K562 (cell line): ENCODE results near the gene ZNF433. TPM values are rescaled to one million over a fixed set of nuclear protein-coding genes. Genes with fewer than 3 reads are reported as not detected.

ENCODE experiments used
- ATAC-seq: fragments of 200-7000 bp; cut with Tn5 transposase; 3 replicates; pipeline ENCODE4 v1.9.1; 2020; ENCODE audit warnings: moderate library complexity
- BruUV-seq: library from RNA; stranded (reverse); fragments of 400-500 nt; replicated peaks from 2 replicates; lab custom pipeline; 2021; lab: Mats Ljungman, UMichigan
- CTCF ChIA-PET: fragments of 300-600 bp; formaldehyde crosslinking; extraction: SDS; loops from one replicate; lab custom pipeline; 2021; ENCODE audit warnings: low intra/inter-chr PET ratio; lab: Yijun Ruan, JAX
- POLR2A ChIA-PET: fragments of 300-600, 350-650 bp; sonication (Branson Sonifier 250); formaldehyde crosslinking; extraction: SDS; loops from one replicate; lab custom pipeline; 2021; ENCODE audit warnings: antibody characterized with exemption, inconsistent platforms; lab: Yijun Ruan, JAX
- DNase-seq, 4 experiments: peaks; one replicate each; pipeline versions ENCODE4 v3.0.0 to v3.0.0-alpha.2; 2011 to 2018; ENCODE audit warnings: low spot score in 3 of 4, mixed read lengths in 3 of 4; ENCODE audit errors: extremely low read depth in 1 of 4
- FAIRE-seq: peaks from 2 replicates; lab custom pipeline; 2011; peaks lifted over from hg19 to GRCh38; lab: Jason Lieb, UNC
- H2AFZ ChIP-seq: 2 replicates; pipeline ENCODE4 v1.6.0; 2011; ENCODE audit warnings: low read depth, low read length, control low read depth, inconsistent platforms
- H3K27ac ChIP-seq: fragments of 200-600 bp; 3 replicates; pipeline ENCODE4 v1.8.0; 2011; ENCODE audit warnings: low read depth, mild to moderate bottlenecking, control low read depth, inconsistent platforms, low read length, moderate library complexity, mixed read lengths; ENCODE audit errors: extremely low read depth
- H3K27me3 ChIP-seq, 2 experiments: fragments of 300-600 bp in 1 of 2; 2 replicates in 1 of 2; 3 replicates in 1 of 2; pipeline versions ENCODE4 v1.6.0 to v1.8.0; 2011; ENCODE audit warnings: inconsistent platforms in 2 of 2, low read length in 2 of 2, mild to moderate bottlenecking in 1 of 2, mixed read lengths in 1 of 2, moderate library complexity in 1 of 2; ENCODE audit not compliant: control insufficient read depth in 2 of 2, insufficient read depth in 2 of 2
- H3K36me3 ChIP-seq: fragments of 300-600 bp; 3 replicates; pipeline ENCODE4 v1.8.0; 2011; ENCODE audit warnings: mild to moderate bottlenecking, low read length, inconsistent platforms; ENCODE audit not compliant: control insufficient read depth, insufficient read depth
- H3K4me1 ChIP-seq, 2 experiments: fragments of 200-600 bp in 1 of 2; replicated peaks in 1 of 2; 2 replicates in 1 of 2; 3 replicates in 1 of 2; pipeline versions ENCODE4 v1.5.1 to v1.8.0; 2011; ENCODE audit warnings: inconsistent platforms in 2 of 2, low read length in 2 of 2, mild to moderate bottlenecking in 1 of 2, mixed read lengths in 1 of 2, moderate library complexity in 1 of 2; ENCODE audit not compliant: control insufficient read depth in 2 of 2, insufficient read depth in 2 of 2
- H3K4me2 ChIP-seq: 2 replicates; pipeline ENCODE4 v1.6.1; 2011; ENCODE audit warnings: low read length, control low read depth, inconsistent platforms, mixed read lengths; ENCODE audit not compliant: insufficient read depth
- H3K4me3 ChIP-seq: fragments of 200-600 bp; sonication (generic), shearing (Covaris generic); 2 replicates; pipeline ENCODE4 v1.5.1; 2016; ENCODE audit warnings: control low read depth, inconsistent platforms
- H3K79me2 ChIP-seq: fragments of 200-600 bp; 3 replicates; pipeline ENCODE4 v1.8.0; 2011; ENCODE audit warnings: low read length, inconsistent platforms; ENCODE audit not compliant: control insufficient read depth, insufficient read depth
- H3K9ac ChIP-seq, 2 experiments: 2 replicates each; pipeline versions ENCODE4 v1.6.0 to v1.6.1; 2011; ENCODE audit warnings: low read depth in 2 of 2, low read length in 2 of 2, control low read depth in 1 of 2, inconsistent platforms in 1 of 2, mild to moderate bottlenecking in 1 of 2, mixed read lengths in 1 of 2; ENCODE audit not compliant: insufficient read depth in 1 of 2
- H3K9me1 ChIP-seq: one replicate; pipeline ENCODE4 v1.6.0; 2011; ENCODE audit warnings: inconsistent platforms, mild to moderate bottlenecking, low read length, moderate library complexity; ENCODE audit not compliant: control insufficient read depth, insufficient read depth
- H3K9me3 ChIP-seq: replicated peaks from 2 replicates; pipeline ENCODE4 v1.5.1; 2011; ENCODE audit warnings: low read depth, low read length, inconsistent platforms; ENCODE audit not compliant: control insufficient read depth, insufficient read depth
- H4K20me1 ChIP-seq: replicated peaks from 2 replicates; pipeline ENCODE4 v1.6.1; 2011; ENCODE audit warnings: low read length, inconsistent platforms, mixed read lengths; ENCODE audit not compliant: control insufficient read depth, insufficient read depth
- ADNP ChIP-seq: fragments of 200-800 bp; sonication (Bioruptor generic); IDR thresholded peaks from 2 replicates; pipeline ENCODE4 v1.6.1; 2016; ENCODE audit warnings: missing genetic modification characterization, missing compliant biosample characterization
- DNMT1 ChIP-seq: fragments of 450-650 bp; IDR thresholded peaks from 2 replicates; pipeline ENCODE4 v1.6.1; 2016; ENCODE audit warnings: antibody characterized with exemption, mild to moderate bottlenecking
- GABPB2 ChIP-seq: fragments of 250-450 bp; sonication (Bioruptor Pico); conservative IDR thresholded peaks from 2 replicates; pipeline ENCODE4 v1.5.1; 2021; ENCODE audit warnings: mild to moderate bottlenecking
- GTF2E2 ChIP-seq: fragments of 200-800 bp; sonication (Bioruptor generic); IDR thresholded peaks from 2 replicates; pipeline ENCODE4 v1.6.1; 2016; ENCODE audit warnings: missing genetic modification characterization, missing compliant biosample characterization
- IRF2 ChIP-seq: sonication (generic); formaldehyde crosslinking; IDR thresholded peaks from 2 replicates; pipeline ENCODE4 v1.8.1; 2022; ENCODE audit warnings: mild to moderate bottlenecking, missing genetic modification reagents
- KAT7 ChIP-seq: sonication (generic); formaldehyde crosslinking; IDR thresholded peaks from 2 replicates; pipeline ENCODE4 v1.8.0; 2022; ENCODE audit warnings: missing genetic modification reagents, mild to moderate bottlenecking, borderline replicate concordance
- KHSRP ChIP-seq: fragments of 450-650 bp; IDR thresholded peaks from 2 replicates; pipeline ENCODE4 v1.6.1; 2017
- MAFG ChIP-seq: fragments of 450-650 bp; conservative IDR thresholded peaks from 2 replicates; pipeline ENCODE4 v1.6.1; 2016; ENCODE audit warnings: missing genetic modification characterization, missing compliant biosample characterization
- MYNN ChIP-seq, 2 experiments: sonication (generic); formaldehyde crosslinking in 1 of 2; IDR thresholded peaks; 2 replicates each; pipeline versions ENCODE4 v1.5.0 to v1.6.1; 2016 to 2020; ENCODE audit warnings: antibody characterized with exemption in 1 of 2, missing genetic modification reagents in 1 of 2
- PHF8 ChIP-seq: fragments of 200-600 bp; sonication (generic); IDR thresholded peaks from 2 replicates; pipeline ENCODE4 v1.6.1; 2012; ENCODE audit warnings: mixed run types, mild to moderate bottlenecking, inconsistent platforms, low read length, moderate library complexity, borderline replicate concordance
- PHTF2 ChIP-seq: fragments of 250-450 bp; sonication (Bioruptor Pico); IDR thresholded peaks from 2 replicates; pipeline ENCODE4 v1.5.0; 2021; ENCODE audit warnings: mild to moderate bottlenecking
- SAFB ChIP-seq: fragments of 200-400 bp; formaldehyde crosslinking; IDR thresholded peaks from 2 replicates; pipeline ENCODE4 v1.6.1; 2017; ENCODE audit warnings: low read depth, low read length, borderline replicate concordance
- SRSF9 ChIP-seq: fragments of 200-400 bp; formaldehyde crosslinking; IDR thresholded peaks from 2 replicates; pipeline ENCODE4 v1.6.1; 2017; ENCODE audit warnings: low read depth, low read length, borderline replicate concordance
- ZBTB49 ChIP-seq: sonication (generic); formaldehyde crosslinking; IDR thresholded peaks from 2 replicates; pipeline ENCODE4 v1.8.0; 2022; ENCODE audit warnings: missing genetic modification reagents, mild to moderate bottlenecking, borderline replicate concordance
- ZFX ChIP-seq: sonication (generic); formaldehyde crosslinking; IDR thresholded peaks from 2 replicates; pipeline ENCODE4 v1.8.0; 2022; ENCODE audit warnings: mild to moderate bottlenecking, missing genetic modification reagents, moderate library complexity
- ZNF354B ChIP-seq: fragments of 250-450 bp; sonication (Bioruptor Pico); IDR thresholded peaks from 2 replicates; pipeline ENCODE4 v1.4.0; 2020
- WGBS: fragments of 100-300 bp; shearing (Covaris generic); methylation state at CpG from one replicate; pipeline ENCODE4 v1.1.6; 2016; ENCODE audit warnings: low coverage, mixed read lengths; ENCODE audit not compliant: insufficient coverage; ENCODE audit errors: missing lambda C conversion rate; 5-methylcytosine and 5-hydroxymethylcytosine counted together
- in situ Hi-C: fragments of 300-500 bp; cut with MboI; formaldehyde crosslinking; loops from 4 replicates; pipeline ENCODE4 v1.15.0; 2018; ENCODE audit warnings: inconsistent platforms, mixed read lengths
- intact Hi-C: fragments of 100-400 bp; cut with micrococcal nuclease; formaldehyde crosslinking; loops from 2 replicates; pipeline ENCODE4 v1.14.2; 2022
- polyA plus RNA-seq, 8 experiments: library from polyadenylated mRNA; depleted of rRNA in 4 of 8; stranded (reverse) in 5 of 8; unstranded in 3 of 8; fragments of >200 nt; fragmentation: Nextera tagmentation in 2 of 8; fragmentation: Illumina TruSeq in 1 of 8; extraction: Ambion mirVana in 2 of 8; extraction: Trizol in 1 of 8; gene quantifications; 2 replicates each; pipeline versions ENCODE4 v1.2.1 to v1.2.3, GENCODE V29; 2011 to 2014; ENCODE audit warnings: inconsistent platforms in 1 of 8, missing spikeins in 1 of 8
- total RNA-seq, 7 experiments: library from RNA; depleted of rRNA in 6 of 7; stranded (reverse); fragments of >200 nt in 6 of 7; fragmentation: Illumina TruSeq in 2 of 7; extraction: Trizol in 2 of 7; gene quantifications; 2 replicates each; pipeline versions ENCODE4 v1.2.1 to v1.2.3, GENCODE V29; 2011 to 2021; ENCODE audit warnings: low replicate concordance in 1 of 7
- TF ChIP-seq, protein P1 (sequence below): fragments of 450-650 bp; IDR thresholded peaks from 2 replicates; pipeline ENCODE4 v1.6.1; 2018; ENCODE audit warnings: mild to moderate bottlenecking, low read depth; ENCODE audit not compliant: partially characterized antibody

Gene ZNF433
- total and polyA plus RNA-seq, 9 of the 15 experiments (the other 6 are each of a cell fraction or from before 2014, with no cell fraction given) = 2.0 to 4.1 (median 2.9) TPM

- TF ChIP-seq MAFG = no peak
- no peak for TF ChIP-seq GABPB2 (CRISPR knock-in tag)
- no peak for TF ChIP-seq SRSF9
These were observed 64.4 kb downstream of the ZNF433 start (continued) for GRCh38 chr19:11971041-11971440.

GRCh38 chr19:11970174-11970573 lies 65.3 kb downstream of the ZNF433 start:
- H3K4me3 ChIP-seq = no peak overlapping the region
- intact Hi-C loops = no loop called here
- ATAC-seq (no peak), FAIRE-seq (no peak), DNase-seq (no peak)
- BruUV-seq = no TSS peak
- H3K4me2 ChIP-seq = no peak overlapping the region
- H3K9me3 ChIP-seq = no peaks in the 10 kb centered on the region
- H3K4me1 ChIP-seq = peaks cover 0 to 3% of the 10 kb centered on the region in 2 experiments; a peak in 2 of 5 replicates
- H4K20me1 ChIP-seq = no peaks in the 10 kb centered on the region
- ChIA-PET CTCF (no interaction called here), POLR2A (no interaction called here)
- 0% methylated on average over 1 of the region's 1 CpG for WGBS
- no peaks in the 10 kb centered on the region for H3K9me1 ChIP-seq
- no peak overlapping the region for H3K9ac ChIP-seq
- H3K27me3 ChIP-seq = no peaks in the 10 kb centered on the region
- no peak for TF ChIP-seq SRSF9
- no peak for TF ChIP-seq PHTF2 (CRISPR knock-in tag)
- TF ChIP-seq KAT7 = no peak
- no peak for TF ChIP-seq IRF2 (CRISPR knock-in tag)
- TF ChIP-seq ZFX (CRISPR knock-in tag) = no peak
- TF ChIP-seq, protein P1, sequence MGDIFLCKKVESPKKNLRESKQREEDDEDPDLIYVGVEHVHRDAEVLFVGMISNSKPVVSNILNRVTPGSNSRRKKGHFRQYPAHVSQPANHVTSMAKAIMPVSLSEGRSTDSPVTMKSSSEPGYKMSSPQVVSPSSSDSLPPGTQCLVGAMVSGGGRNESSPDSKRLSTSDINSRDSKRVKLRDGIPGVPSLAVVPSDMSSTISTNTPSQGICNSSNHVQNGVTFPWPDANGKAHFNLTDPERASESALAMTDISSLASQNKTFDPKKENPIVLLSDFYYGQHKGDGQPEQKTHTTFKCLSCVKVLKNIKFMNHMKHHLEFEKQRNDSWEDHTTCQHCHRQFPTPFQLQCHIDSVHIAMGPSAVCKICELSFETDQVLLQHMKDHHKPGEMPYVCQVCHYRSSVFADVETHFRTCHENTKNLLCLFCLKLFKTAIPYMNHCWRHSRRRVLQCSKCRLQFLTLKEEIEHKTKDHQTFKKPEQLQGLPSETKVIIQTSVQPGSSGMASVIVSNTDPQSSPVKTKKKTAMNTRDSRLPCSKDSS = no peak
- TF ChIP-seq ADNP (tag) = no peak
- no peak for TF ChIP-seq GTF2E2
- TF ChIP-seq SAFB = no peak
- TF ChIP-seq PHF8 = no peak
- TF ChIP-seq ZBTB49 = no peak
- no peak for TF ChIP-seq DNMT1
- TF ChIP-seq KHSRP = no peak
- TF ChIP-seq ZNF354B (CRISPR knock-in tag) = no peak
- TF ChIP-seq MYNN (IDR thresholded peaks at IDR 0.05) = no peak
- TF ChIP-seq MYNN (CRISPR knock-in tag; IDR thresholded peaks at IDR 0.05) = no peak
- H3K79me2 ChIP-seq = no peaks in the 10 kb centered on the region
- no peak overlapping the region for H2AFZ ChIP-seq
- H3K27ac ChIP-seq = no peak overlapping the region
- in situ Hi-C loops = no loop called here
- H3K36me3 ChIP-seq = no peaks in the 10 kb centered on the region
